NCI-H2029 (cell line): ENCODE results near the gene IL11RA.
A peak's percentile ranks its signal among the peaks of the same experiment; 100 is the strongest.

Source experiments
- DNase-seq: peaks from one replicate; lab custom pipeline; 2025; lab: John Stamatoyannopoulos, UW

IL11RA gene

GRCh38 chr9:34654323-34655051, 2.5 kb downstream of the IL11RA start:
- peak; percentile 49 for DNase-seq

- no peak for DNase-seq
Measured at GRCh38 chr9:34655394-34655793, 3.4 kb downstream of the IL11RA start.

- no peak for DNase-seq
Measured at GRCh38 chr9:34656992-34657391, 5.0 kb downstream of the IL11RA start.

GRCh38 chr9:34658461-34658860, 6.5 kb downstream of the IL11RA start:
- no peak for DNase-seq

- DNase-seq, result no peak
Measured at GRCh38 chr9:34659592-34660253, 7.7 kb downstream of the IL11RA start.

GRCh38 chr9:34662526-34663302, 10.7 kb downstream of the IL11RA start, which contains the start of gene CCL27:
Gene CCL27 (minus strand): TSS chr9:34662657. CDS start chr9:34662633, 24 bp downstream.
- no peak for DNase-seq

- DNase-seq, result no peak
Measured at GRCh38 chr9:34663303-34663605, 11.3 kb downstream of the IL11RA start.

GRCh38 chr9:34664281-34665066, 12.5 kb downstream of the IL11RA start:
- no peak for DNase-seq

GRCh38 chr9:34665067-34665380, 13.0 kb downstream of the IL11RA start:
- no peak for DNase-seq

- DNase-seq, result peak; percentile 92
Measured at GRCh38 chr9:34665381-34666250, 13.6 kb downstream of the IL11RA start.

GRCh38 chr9:34669809-34670562, 18.0 kb downstream of the IL11RA start:
- no peak for DNase-seq

GRCh38 chr9:34671307-34671706, 19.3 kb downstream of the IL11RA start:
- DNase-seq, result no peak

- DNase-seq, result no peak
Measured at GRCh38 chr9:34674440-34674839, 22.5 kb downstream of the IL11RA start.

- DNase-seq, result peak; percentile 39
Measured at GRCh38 chr9:34675048-34675714, 23.2 kb downstream of the IL11RA start.

GRCh38 chr9:34675869-34676268, 23.9 kb downstream of the IL11RA start:
- no peak for DNase-seq

GRCh38 chr9:34684145-34684544, 32.2 kb downstream of the IL11RA start:
- DNase-seq, result no peak

GRCh38 chr9:34684816-34685215, 32.8 kb downstream of the IL11RA start:
- no peak for DNase-seq

GRCh38 chr9:34685591-34685990, 33.6 kb downstream of the IL11RA start:
- no peak for DNase-seq

- DNase-seq, result no peak
Measured at GRCh38 chr9:34686231-34686630, 34.2 kb downstream of the IL11RA start.

GRCh38 chr9:34686732-34687131, 34.7 kb downstream of the IL11RA start:
- DNase-seq, result no peak
